ENCODE results near the gene STARD8. TPM values are rescaled to one million over a fixed set of nuclear protein-coding genes. Genes with fewer than 3 reads are reported as not detected.
"Not testable (repeated sequence)": the region's sequence is repeated elsewhere in the genome, so short reads cannot be mapped to it uniquely, and the experiment has no call there.

The STARD8 gene
- total RNA-seq, 1 experiment from 2014 or later: not detected

DNA sequence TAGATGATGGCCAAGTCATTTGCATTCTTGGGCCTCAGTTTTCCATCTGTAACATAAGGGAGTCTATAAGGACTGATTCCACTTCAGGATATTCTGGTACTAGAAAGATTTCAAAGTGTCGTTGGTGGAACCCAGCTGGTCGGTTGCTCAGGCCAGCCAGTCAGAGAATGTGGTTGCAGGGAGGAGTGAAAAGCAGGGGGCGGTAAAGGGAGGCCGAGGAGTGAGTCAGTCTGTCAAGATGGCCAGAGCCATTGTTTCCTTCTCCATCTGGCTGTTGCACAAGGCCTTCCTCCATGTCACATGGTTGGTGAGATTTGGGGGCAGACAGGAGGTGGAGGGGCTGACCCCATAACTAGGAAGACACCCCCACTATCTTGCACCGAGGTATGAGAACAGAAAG, 38.2 kb downstream of the STARD8 start:
- TF ChIP-seq CTCF (IDR thresholded peaks at IDR 0.05; ENCODE audit: insufficient read depth in 1 of 2, low read depth in 1 of 2, low read length in 1 of 2, severe bottlenecking in 1 of 2, unreplicated experiment in 1 of 2): no peak
- Histone ChIP-seq H3K9me3 (no peaks in the 10 kb centered on the region), H3K4me3 (ENCODE audit: low read depth, low read length) (no peak overlapping the region), H3K36me3 (ENCODE audit: control insufficient read depth, insufficient read depth, low read length) (no peaks in the 10 kb centered on the region), H3K27me3 (replicated peaks; ENCODE audit: control insufficient read depth, insufficient read depth, low read length) (no peaks in the 10 kb centered on the region), H3K4me1 (no peaks in the 10 kb centered on the region)
- DNase-seq: no peak
- no TSS peak for BruUV-seq (replicated peaks)
- Mint-ChIP-seq H3K4me3 (ENCODE audit: unreplicated experiment) (no peak overlapping the region), H3K27ac (ENCODE audit: unreplicated experiment) (no peak overlapping the region), H3K9me3 (ENCODE audit: unreplicated experiment) (no peaks in the 10 kb centered on the region), H3K27me3 (ENCODE audit: insufficient read depth, unreplicated experiment) (no peaks in the 10 kb centered on the region), H3K4me1 (ENCODE audit: low read depth, unreplicated experiment) (no peaks in the 10 kb centered on the region), H3K36me3 (ENCODE audit: insufficient read depth, unreplicated experiment) (no peaks in the 10 kb centered on the region)
- ChIA-PET CTCF (no interaction called here), POLR2A (no interaction called here)
- intact Hi-C loops (cut with micrococcal nuclease; ENCODE audit: unreplicated experiment): no loop called here

GRCh38 chrX:68686097-68686977, 38.9 kb downstream of the STARD8 start:
- H3K27ac Mint-ChIP-seq (ENCODE audit: unreplicated experiment): no peak overlapping the region
- no peaks in the 10 kb centered on the region for H3K36me3 ChIP-seq (ENCODE audit: control insufficient read depth, insufficient read depth, low read length)
- H3K4me3 Mint-ChIP-seq (ENCODE audit: unreplicated experiment): no peak overlapping the region
- intact Hi-C loops (cut with micrococcal nuclease; ENCODE audit: unreplicated experiment): no loop called here
- H3K9me3 ChIP-seq: no peaks in the 10 kb centered on the region
- no peaks in the 10 kb centered on the region for H3K4me1 Mint-ChIP-seq (ENCODE audit: low read depth, unreplicated experiment)
- H3K27me3 Mint-ChIP-seq (ENCODE audit: insufficient read depth, unreplicated experiment): no peaks in the 10 kb centered on the region
- no peak overlapping the region for H3K4me3 ChIP-seq (ENCODE audit: low read depth, low read length)
- H3K4me1 ChIP-seq: no peaks in the 10 kb centered on the region
- TF ChIP-seq CTCF (IDR thresholded peaks at IDR 0.05; ENCODE audit: insufficient read depth in 1 of 2, low read depth in 1 of 2, low read length in 1 of 2, severe bottlenecking in 1 of 2, unreplicated experiment in 1 of 2): no peak
- H3K36me3 Mint-ChIP-seq (ENCODE audit: insufficient read depth, unreplicated experiment): no peaks in the 10 kb centered on the region
- H3K27me3 ChIP-seq (replicated peaks; ENCODE audit: control insufficient read depth, insufficient read depth, low read length): no peaks in the 10 kb centered on the region
- DNase-seq: no peak
- BruUV-seq (replicated peaks): no TSS peak
- no peaks in the 10 kb centered on the region for H3K9me3 Mint-ChIP-seq (ENCODE audit: unreplicated experiment)
- ChIA-PET POLR2A (no interaction called here), CTCF (no interaction called here)

GRCh38 chrX:68688931-68689330, 41.5 kb downstream of the STARD8 start:
- H3K4me1 Mint-ChIP-seq (ENCODE audit: low read depth, unreplicated experiment); POLR2A ChIA-PET; H3K27me3 Mint-ChIP-seq (ENCODE audit: insufficient read depth, unreplicated experiment); H3K9me3 ChIP-seq; H3K4me3 ChIP-seq (ENCODE audit: low read depth, low read length); H3K27me3 ChIP-seq (replicated peaks; ENCODE audit: control insufficient read depth, insufficient read depth, low read length); DNase-seq; BruUV-seq (replicated peaks); CTCF ChIA-PET; H3K27ac Mint-ChIP-seq (ENCODE audit: unreplicated experiment); H3K36me3 ChIP-seq (ENCODE audit: control insufficient read depth, insufficient read depth, low read length); H3K36me3 Mint-ChIP-seq (ENCODE audit: insufficient read depth, unreplicated experiment); H3K9me3 Mint-ChIP-seq (ENCODE audit: unreplicated experiment); intact Hi-C loops (cut with micrococcal nuclease; ENCODE audit: unreplicated experiment); H3K4me1 ChIP-seq; H3K4me3 Mint-ChIP-seq (ENCODE audit: unreplicated experiment): not testable (repeated sequence)

Measured in Caco-2 (cell line).